HL-60 (cell line): ENCODE data around the gene INSM1.

Experiments
- DNase-seq, 2 experiments: peaks; one replicate each; pipeline ENCODE4 v3.0.0-alpha.2; 2010 to 2020; ENCODE audit warnings: low read depth in 1 of 2, low spot score in 1 of 2
- H3K27ac ChIP-seq: fragments of 250-450 bp; sonication (Bioruptor Pico); replicated peaks from 2 replicates; pipeline ENCODE4 v1.5.1; 2020; ENCODE audit warnings: mild to moderate bottlenecking, moderate library complexity
- H3K27me3 ChIP-seq: fragments of 250-450 bp; sonication (Bioruptor Pico); 2 replicates; pipeline ENCODE4 v1.5.1; 2021; ENCODE audit warnings: mild to moderate bottlenecking, moderate library complexity; ENCODE audit not compliant: insufficient read depth, poor library complexity, severe bottlenecking
- H3K4me3 ChIP-seq: replicated peaks from 2 replicates; pipeline ENCODE4 v1.5.1; 2011; ENCODE audit warnings: mild to moderate bottlenecking, control low read depth, low read length; ENCODE audit not compliant: insufficient read depth
- GABPA ChIP-seq: IDR thresholded peaks from 2 replicates; pipeline ENCODE4 v1.6.1; 2012; ENCODE audit warnings: low read depth
- POLR2AphosphoS5 ChIP-seq: IDR thresholded peaks from 2 replicates; pipeline ENCODE4 v1.6.1; 2012; ENCODE audit warnings: low read depth
- SPI1 ChIP-seq: IDR thresholded peaks from 2 replicates; pipeline ENCODE4 v1.6.1; 2012; ENCODE audit warnings: low read depth, mild to moderate bottlenecking, borderline replicate concordance
- TF ChIP-seq, protein P1 (sequence below): IDR thresholded peaks from one replicate; pipeline ENCODE4 v1.5.1; 2011; ENCODE audit warnings: low read length, control low read depth, inconsistent platforms; ENCODE audit not compliant: insufficient read depth
- TF ChIP-seq, protein P2 (sequence below): IDR thresholded peaks from 2 replicates; pipeline ENCODE4 v1.6.1; 2012; ENCODE audit warnings: low read depth; ENCODE audit not compliant: insufficient replicate concordance

INSM1 gene

DNA sequence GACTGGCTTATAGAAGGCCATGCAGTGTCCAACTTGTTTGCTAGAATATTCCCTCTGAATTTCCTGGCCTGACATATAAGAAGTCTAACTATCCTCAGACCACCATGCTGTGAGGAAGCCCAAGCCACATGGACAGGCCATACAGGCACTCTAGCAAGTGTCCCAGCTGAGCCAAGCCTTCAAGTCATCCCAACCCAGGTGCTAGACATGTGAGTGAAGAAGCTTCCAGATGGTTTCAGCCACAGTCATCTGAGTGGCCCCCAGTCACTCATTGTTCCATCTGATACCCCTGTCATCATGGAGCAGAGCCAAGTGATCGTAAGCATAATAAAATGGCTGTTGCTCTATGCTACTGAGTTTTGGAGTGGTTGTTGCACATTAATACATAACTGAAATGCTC lies 46.0 kb upstream of the INSM1 start:
- no peak overlapping the region for H3K4me3 ChIP-seq
- TF ChIP-seq POLR2AphosphoS5 (no peak), SPI1 (no peak), GABPA (no peak)
- TF ChIP-seq, protein P1, sequence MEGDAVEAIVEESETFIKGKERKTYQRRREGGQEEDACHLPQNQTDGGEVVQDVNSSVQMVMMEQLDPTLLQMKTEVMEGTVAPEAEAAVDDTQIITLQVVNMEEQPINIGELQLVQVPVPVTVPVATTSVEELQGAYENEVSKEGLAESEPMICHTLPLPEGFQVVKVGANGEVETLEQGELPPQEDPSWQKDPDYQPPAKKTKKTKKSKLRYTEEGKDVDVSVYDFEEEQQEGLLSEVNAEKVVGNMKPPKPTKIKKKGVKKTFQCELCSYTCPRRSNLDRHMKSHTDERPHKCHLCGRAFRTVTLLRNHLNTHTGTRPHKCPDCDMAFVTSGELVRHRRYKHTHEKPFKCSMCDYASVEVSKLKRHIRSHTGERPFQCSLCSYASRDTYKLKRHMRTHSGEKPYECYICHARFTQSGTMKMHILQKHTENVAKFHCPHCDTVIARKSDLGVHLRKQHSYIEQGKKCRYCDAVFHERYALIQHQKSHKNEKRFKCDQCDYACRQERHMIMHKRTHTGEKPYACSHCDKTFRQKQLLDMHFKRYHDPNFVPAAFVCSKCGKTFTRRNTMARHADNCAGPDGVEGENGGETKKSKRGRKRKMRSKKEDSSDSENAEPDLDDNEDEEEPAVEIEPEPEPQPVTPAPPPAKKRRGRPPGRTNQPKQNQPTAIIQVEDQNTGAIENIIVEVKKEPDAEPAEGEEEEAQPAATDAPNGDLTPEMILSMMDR = no peak
- TF ChIP-seq, protein P2, sequence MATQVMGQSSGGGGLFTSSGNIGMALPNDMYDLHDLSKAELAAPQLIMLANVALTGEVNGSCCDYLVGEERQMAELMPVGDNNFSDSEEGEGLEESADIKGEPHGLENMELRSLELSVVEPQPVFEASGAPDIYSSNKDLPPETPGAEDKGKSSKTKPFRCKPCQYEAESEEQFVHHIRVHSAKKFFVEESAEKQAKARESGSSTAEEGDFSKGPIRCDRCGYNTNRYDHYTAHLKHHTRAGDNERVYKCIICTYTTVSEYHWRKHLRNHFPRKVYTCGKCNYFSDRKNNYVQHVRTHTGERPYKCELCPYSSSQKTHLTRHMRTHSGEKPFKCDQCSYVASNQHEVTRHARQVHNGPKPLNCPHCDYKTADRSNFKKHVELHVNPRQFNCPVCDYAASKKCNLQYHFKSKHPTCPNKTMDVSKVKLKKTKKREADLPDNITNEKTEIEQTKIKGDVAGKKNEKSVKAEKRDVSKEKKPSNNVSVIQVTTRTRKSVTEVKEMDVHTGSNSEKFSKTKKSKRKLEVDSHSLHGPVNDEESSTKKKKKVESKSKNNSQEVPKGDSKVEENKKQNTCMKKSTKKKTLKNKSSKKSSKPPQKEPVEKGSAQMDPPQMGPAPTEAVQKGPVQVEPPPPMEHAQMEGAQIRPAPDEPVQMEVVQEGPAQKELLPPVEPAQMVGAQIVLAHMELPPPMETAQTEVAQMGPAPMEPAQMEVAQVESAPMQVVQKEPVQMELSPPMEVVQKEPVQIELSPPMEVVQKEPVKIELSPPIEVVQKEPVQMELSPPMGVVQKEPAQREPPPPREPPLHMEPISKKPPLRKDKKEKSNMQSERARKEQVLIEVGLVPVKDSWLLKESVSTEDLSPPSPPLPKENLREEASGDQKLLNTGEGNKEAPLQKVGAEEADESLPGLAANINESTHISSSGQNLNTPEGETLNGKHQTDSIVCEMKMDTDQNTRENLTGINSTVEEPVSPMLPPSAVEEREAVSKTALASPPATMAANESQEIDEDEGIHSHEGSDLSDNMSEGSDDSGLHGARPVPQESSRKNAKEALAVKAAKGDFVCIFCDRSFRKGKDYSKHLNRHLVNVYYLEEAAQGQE = no peak
- no peak overlapping the region for H3K27ac ChIP-seq
- H3K27me3 ChIP-seq = no peaks in the 10 kb centered on the region
- DNase-seq = no peak

DNA sequence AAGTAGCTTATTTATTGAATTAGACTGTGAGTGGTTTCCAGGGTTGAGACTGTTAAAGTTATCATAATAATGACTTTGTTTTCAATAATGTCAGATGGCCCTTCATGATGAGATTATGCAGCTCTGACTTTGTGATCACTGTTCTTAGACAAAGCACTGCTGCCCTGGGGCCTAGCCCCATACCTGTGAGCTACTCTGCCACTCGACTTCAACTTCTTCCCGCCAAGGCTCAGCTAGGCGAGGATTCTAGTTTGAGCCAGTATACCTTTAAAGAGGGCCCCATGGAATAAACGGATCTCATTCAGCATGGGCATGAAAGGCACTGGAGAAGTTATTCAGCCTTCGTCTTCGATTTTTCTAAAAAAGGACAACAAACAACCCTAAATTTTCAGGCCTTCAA lies 45.0 kb upstream of the INSM1 start:
- Histone ChIP-seq H3K27me3 (no peaks in the 10 kb centered on the region), H3K27ac (no peak overlapping the region), H3K4me3 (no peak overlapping the region)
- DNase-seq = no peak
- TF ChIP-seq GABPA (no peak), POLR2AphosphoS5 (no peak), SPI1 (no peak)
- TF ChIP-seq, protein P2 = no peak
- TF ChIP-seq, protein P1 = no peak

DNA sequence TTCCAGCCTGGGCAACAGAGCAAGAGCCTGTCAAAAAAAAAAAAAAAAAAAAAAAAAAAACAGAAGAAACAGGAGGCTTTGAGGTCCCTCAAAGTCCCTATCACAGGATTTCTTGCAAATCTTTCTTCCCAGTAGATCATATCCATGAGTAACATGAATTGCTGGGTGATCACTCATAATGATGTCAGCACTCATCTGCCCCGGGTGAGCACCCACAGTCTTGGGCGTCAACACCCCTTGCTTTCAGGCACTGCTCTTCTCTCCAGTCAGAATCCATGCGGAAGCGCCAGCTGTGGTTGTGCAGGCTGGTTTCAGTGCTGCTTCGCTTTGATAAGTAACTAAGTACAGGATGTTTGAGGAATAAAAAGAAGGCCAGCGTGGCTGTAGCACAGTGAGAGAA lies 40.2 kb upstream of the INSM1 start:
- Histone ChIP-seq H3K27ac (no peak overlapping the region), H3K27me3 (no peaks in the 10 kb centered on the region), H3K4me3 (no peak overlapping the region)
- no peak for TF ChIP-seq POLR2AphosphoS5
- TF ChIP-seq, protein P2 = no peak
- TF ChIP-seq, protein P1 = no peak
- TF ChIP-seq GABPA = no peak
- TF ChIP-seq SPI1 = no peak
- no peak for DNase-seq
